Rectal smooth muscle tissue (tissue), 1 donor: ENCODE data around the gene DTL.
"Not testable (repeated sequence)": the region's sequence is repeated elsewhere in the genome, so short reads cannot be mapped to it uniquely, and the experiment has no call there.

Experiments
- H3K27ac ChIP-seq: one replicate; pipeline ENCODE4 v1.7.0; 2013; ENCODE audit warnings: low read depth, low read length, inconsistent platforms
- H3K27me3 ChIP-seq: one replicate; pipeline ENCODE4 v1.7.0; 2013; ENCODE audit warnings: low read length; ENCODE audit not compliant: control insufficient read depth, insufficient read depth
- H3K36me3 ChIP-seq: one replicate; pipeline ENCODE4 v1.7.0; 2013; ENCODE audit warnings: low read length; ENCODE audit not compliant: control insufficient read depth, insufficient read depth
- H3K4me1 ChIP-seq: one replicate; pipeline ENCODE4 v1.7.0; 2013; ENCODE audit warnings: low read length; ENCODE audit not compliant: control insufficient read depth, insufficient read depth
- H3K4me3 ChIP-seq: one replicate; pipeline ENCODE4 v1.7.0; 2013; ENCODE audit warnings: low read length
- H3K9ac ChIP-seq: one replicate; pipeline ENCODE4 v1.7.0; 2013; ENCODE audit warnings: low read length

The DTL gene, protein sequence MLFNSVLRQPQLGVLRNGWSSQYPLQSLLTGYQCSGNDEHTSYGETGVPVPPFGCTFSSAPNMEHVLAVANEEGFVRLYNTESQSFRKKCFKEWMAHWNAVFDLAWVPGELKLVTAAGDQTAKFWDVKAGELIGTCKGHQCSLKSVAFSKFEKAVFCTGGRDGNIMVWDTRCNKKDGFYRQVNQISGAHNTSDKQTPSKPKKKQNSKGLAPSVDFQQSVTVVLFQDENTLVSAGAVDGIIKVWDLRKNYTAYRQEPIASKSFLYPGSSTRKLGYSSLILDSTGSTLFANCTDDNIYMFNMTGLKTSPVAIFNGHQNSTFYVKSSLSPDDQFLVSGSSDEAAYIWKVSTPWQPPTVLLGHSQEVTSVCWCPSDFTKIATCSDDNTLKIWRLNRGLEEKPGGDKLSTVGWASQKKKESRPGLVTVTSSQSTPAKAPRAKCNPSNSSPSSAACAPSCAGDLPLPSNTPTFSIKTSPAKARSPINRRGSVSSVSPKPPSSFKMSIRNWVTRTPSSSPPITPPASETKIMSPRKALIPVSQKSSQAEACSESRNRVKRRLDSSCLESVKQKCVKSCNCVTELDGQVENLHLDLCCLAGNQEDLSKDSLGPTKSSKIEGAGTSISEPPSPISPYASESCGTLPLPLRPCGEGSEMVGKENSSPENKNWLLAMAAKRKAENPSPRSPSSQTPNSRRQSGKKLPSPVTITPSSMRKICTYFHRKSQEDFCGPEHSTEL

DNA sequence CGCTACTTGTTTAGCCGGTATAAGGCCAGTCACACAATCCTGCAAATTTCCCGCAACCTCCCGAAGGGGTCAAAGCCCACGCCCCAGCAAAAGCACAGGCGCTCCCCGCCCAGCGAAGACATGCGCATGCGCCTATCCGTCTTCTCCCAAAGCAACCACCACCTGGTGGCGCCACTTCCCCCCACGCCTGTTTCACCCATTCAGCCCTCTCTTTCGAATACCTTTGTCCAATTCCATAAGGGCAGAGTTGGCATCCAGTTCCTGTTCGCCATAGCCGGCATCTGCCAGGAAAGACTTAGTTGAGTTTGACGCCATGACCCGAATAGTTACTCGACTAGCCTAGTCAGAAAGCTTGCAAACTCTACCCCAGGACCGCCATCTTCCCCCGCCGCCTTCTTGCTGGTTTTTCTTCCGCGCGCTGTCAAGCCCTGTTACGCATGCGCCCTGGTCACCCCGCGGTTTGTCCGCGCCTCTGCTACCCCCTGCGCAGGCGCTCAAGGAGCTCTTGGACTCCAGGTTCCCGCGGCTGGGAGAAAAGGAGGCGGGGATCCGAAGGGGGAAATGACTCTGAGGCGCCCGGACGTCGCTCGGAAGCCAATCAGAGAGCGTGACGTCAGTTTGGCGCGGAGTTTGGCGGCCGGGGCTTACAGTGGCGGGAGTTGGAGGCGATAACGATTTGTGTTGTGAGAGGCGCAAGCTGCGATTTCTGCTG, at the start of gene DTL, which contains the start of gene INTS7:
TSS of gene DTL (plus strand) at position 626 of the 712 bp plus-strand sequence. CDS start 143 bp downstream, outside the sequence.
TSS of gene INTS7 (minus strand) at position 435 of the 712 bp plus-strand sequence. CDS start at position 315, 120 bp downstream.
- Histone ChIP-seq H3K36me3 (no peaks in the 10 kb centered on the region), H3K27me3 (no peaks in the 10 kb centered on the region), H3K4me3 (peak within 1 kb of the TSS; percentile 98), H3K27ac (peak within 1 kb of the TSS; percentile 88), H3K4me1 (peaks cover 6% of the 10 kb centered on the region), H3K9ac (peak within 1 kb of the TSS; percentile 61)

DNA sequence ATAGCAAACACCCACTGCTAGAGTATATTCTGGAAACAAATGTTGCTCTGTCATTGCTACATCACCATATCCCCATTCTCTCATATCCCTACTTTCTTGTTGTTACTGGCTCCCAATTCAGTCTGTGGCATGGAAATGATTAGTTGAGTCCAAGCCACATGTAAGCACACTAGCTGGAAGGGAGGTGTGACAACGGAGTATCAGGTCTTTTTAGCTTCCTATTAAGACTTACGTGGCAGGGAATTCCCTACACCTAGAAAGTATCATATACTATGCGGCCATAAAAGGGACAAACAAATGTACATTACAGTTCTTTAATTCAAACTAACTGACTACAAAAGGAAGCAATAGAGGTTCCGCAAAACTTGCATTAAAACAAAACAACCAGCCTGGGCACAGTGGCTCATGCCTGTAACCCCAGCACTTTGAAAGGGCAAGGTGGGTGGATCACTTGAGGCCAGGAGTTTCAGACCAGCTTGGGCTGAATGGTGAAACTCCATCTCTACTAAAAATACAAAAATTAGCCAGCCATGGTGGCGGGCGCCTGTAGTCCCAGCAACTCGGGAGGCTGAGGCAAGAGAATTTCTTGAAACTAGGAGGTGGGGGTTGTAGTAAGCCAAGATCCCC, 48.8 kb upstream of the DTL start:
- Histone ChIP-seq H3K4me1 (no peaks in the 10 kb centered on the region), H3K9ac (no peak overlapping the region), H3K27ac (no peak overlapping the region), H3K27me3 (no peaks in the 10 kb centered on the region), H3K4me3 (no peak overlapping the region), H3K36me3 (no peaks in the 10 kb centered on the region)

DNA sequence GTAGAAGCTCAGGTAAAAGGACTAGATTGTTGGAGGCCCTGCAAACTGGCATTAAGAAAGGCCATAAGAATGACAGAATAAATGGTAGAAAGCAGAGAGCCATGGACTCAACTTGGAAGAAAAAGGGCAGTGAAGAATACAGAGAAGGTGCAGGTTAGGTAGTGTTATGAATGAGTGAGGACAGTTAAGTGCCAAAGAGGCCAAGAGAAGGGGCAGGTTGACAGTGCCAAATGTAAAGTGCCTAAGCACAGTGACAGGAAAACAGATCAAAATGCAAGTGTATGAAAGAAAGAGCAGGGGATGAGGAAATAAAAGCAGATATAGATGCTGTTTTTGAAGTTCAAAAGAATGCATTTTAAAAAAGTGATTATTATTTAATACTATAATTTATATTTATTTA, 43.9 kb upstream of the DTL start:
- no peaks in the 10 kb centered on the region for H3K4me1 ChIP-seq
- no peak overlapping the region for H3K27ac ChIP-seq
- no peak overlapping the region for H3K9ac ChIP-seq
- no peaks in the 10 kb centered on the region for H3K27me3 ChIP-seq
- no peak overlapping the region for H3K4me3 ChIP-seq
- no peaks in the 10 kb centered on the region for H3K36me3 ChIP-seq

- not testable (repeated sequence) for H3K36me3 ChIP-seq, H3K9ac ChIP-seq, H3K4me3 ChIP-seq, H3K27ac ChIP-seq, H3K4me1 ChIP-seq, H3K27me3 ChIP-seq
These were observed 38.1 kb upstream of the DTL start for GRCh38 chr1:211997426-211997825.

DNA sequence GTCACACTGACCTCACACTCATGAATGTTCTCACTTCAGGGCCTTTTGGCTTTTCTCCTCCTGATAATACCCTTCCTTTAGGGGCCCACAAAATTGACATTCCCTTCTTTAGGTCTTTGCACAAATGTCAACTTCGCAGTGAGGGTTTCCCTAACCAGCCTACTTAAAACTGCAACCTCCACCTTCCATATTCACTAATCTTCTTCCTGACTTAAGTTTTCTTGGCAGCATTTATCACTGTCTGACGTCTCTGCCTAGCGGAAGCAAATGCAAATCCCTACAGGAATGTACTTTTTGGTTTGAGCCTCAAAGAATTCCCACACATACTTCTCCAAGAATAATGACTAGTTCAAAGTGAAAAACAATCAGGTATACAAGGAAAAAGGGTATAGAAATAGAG, 33.0 kb upstream of the DTL start:
- no peak overlapping the region for H3K9ac ChIP-seq
- H3K4me1 ChIP-seq = no peaks in the 10 kb centered on the region
- no peak overlapping the region for H3K4me3 ChIP-seq
- no peak overlapping the region for H3K27ac ChIP-seq
- H3K36me3 ChIP-seq = no peaks in the 10 kb centered on the region
- H3K27me3 ChIP-seq = no peaks in the 10 kb centered on the region

DNA sequence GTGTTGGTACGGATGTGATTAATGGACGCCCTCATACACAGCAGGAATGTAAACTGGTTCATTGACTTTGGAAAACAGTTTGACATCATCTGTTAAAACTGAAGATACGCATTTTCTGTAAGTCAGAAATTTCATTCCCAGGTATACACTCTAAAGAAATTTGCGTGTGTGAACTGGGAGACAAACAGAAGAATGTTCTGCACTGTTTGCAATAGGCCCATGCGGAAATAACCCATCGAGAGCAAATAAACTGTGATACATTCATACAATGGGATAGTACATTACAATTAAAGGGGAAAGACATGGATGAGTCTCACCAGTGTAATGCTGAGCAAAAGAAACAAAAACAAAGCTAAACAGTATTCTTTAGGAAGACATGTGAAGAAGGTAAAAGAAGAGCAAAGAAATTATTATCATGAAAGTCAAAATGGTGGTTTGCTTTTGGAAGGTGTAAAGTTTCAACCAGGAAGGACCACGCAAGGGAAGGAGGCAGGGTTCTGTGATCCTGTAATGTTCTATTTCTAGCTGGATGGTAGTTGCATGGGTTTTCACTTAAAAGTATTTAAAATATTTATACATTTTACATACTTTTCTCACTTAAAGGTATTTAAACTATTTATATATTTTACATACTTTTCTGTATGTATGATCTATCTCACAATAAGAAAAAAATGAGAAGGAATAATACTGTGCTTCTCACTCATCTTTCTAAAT, 30.5 kb upstream of the DTL start:
- Histone ChIP-seq H3K27ac (no peak overlapping the region), H3K27me3 (no peaks in the 10 kb centered on the region), H3K9ac (no peak overlapping the region), H3K36me3 (peaks cover 2% of the 10 kb centered on the region), H3K4me3 (no peak overlapping the region), H3K4me1 (no peaks in the 10 kb centered on the region)

DNA sequence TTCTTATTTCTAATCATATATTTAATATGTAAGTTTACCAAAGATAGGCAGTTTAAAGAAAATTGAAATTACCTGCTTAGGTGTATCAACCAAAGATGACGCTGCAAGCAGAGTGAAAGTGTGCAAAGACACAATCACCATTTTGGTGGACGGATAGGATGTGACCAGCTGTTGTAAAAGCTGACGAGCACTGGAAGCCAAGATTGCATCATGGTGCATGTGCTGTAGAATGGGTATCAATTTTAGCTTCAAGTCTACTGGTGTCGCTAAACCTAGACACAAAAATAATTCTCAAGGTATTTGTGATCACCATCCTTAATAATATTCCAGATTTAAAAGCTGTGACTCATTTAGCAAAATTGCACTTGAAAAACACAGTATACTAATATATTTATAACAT, 28.4 kb upstream of the DTL start:
- Histone ChIP-seq H3K36me3 (peaks cover 2% of the 10 kb centered on the region), H3K9ac (no peak overlapping the region), H3K27me3 (no peaks in the 10 kb centered on the region), H3K4me1 (no peaks in the 10 kb centered on the region), H3K4me3 (no peak overlapping the region), H3K27ac (no peak overlapping the region)

DNA sequence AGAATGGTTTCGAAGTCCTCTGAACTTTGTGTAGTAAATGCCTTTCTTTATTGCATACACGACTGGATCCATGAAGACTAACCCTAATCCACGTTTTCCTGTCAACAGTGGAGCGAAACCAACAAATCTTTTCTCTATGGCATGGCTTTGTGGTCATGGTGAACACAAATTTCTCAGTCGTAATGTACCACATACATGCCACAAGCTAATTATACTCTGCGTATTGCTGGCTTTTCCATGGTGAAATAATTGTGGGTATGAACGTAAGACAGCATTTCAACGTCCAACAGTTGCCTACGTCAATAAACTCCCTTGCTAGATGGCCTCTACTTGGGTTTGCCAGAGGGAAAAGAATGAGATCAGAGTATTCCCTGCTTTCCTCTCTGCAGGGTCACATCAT, 27.7 kb upstream of the DTL start:
- Histone ChIP-seq H3K9ac (no peak overlapping the region), H3K4me1 (no peaks in the 10 kb centered on the region), H3K36me3 (peaks cover 2% of the 10 kb centered on the region), H3K4me3 (no peak overlapping the region), H3K27ac (no peak overlapping the region), H3K27me3 (no peaks in the 10 kb centered on the region)

GRCh38 chr1:212009561-212009960, 26.0 kb upstream of the DTL start:
- H3K36me3 ChIP-seq = peaks cover 2% of the 10 kb centered on the region
- no peak overlapping the region for H3K4me3 ChIP-seq
- H3K4me1 ChIP-seq = no peaks in the 10 kb centered on the region
- H3K9ac ChIP-seq = no peak overlapping the region
- no peaks in the 10 kb centered on the region for H3K27me3 ChIP-seq
- no peak overlapping the region for H3K27ac ChIP-seq

DNA sequence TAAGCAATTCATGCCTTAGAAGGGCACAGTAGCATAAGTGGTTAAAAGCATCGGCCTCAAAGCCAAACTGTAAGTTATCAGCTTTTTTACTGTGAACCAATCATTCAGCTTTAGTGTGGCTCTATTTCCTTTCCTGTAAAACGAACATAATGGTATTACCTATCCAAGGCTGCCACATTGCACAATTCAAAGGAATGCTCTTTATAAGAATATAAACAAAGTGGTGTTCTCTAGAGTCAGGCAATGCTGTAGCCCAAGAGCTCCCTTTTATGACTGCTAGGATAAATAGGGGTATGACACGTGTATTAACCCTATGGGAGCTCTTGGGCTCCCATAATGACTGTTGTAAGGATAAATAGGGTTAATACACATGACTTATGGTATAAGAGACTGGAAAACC, 25.5 kb upstream of the DTL start:
- Histone ChIP-seq H3K36me3 (peaks cover 2% of the 10 kb centered on the region), H3K4me1 (no peaks in the 10 kb centered on the region)

DNA sequence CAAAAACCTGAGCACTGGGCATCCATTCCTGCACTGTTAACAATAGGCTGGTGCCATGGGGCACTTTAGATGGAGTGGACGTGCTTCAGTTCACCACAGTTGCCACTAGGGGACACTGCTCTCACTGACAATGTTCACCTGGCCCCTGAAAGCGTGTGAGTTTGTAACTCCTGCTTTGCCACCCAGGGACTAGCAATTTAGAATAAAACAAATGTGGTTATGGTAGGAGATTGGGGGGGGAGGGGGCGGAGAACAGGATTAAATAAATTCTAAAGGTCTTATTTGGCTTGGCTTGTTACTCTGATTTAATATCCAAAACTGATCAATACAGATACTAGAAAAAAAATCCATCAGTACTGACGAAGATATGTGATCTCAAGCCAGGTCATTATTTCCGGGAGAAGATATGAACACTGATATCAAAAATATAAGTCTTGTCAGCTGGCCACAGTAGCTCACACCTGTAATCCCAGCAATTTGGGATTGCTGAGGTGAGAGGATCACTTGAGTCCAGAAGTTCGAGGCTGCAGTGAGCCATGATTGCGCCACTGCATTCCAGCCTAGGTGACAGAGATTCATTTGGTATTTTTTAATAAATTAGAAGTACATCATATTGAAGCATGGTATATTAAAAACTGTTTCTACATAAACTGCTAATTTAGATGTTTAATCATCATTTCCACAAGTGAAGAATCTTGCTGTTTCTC, 23.4 kb upstream of the DTL start:
- H3K9ac ChIP-seq = no peak overlapping the region

More for the DNA sequence above, 25.5 kb upstream of the DTL start:
- H3K4me3 ChIP-seq = no peak overlapping the region
- H3K9ac ChIP-seq = no peak overlapping the region
- H3K27ac ChIP-seq = no peak overlapping the region
- H3K27me3 ChIP-seq = no peaks in the 10 kb centered on the region

More for the DNA sequence above, 23.4 kb upstream of the DTL start:
- Histone ChIP-seq H3K36me3 (peaks cover 2% of the 10 kb centered on the region), H3K27me3 (no peaks in the 10 kb centered on the region), H3K27ac (no peak overlapping the region), H3K4me3 (no peak overlapping the region), H3K4me1 (no peaks in the 10 kb centered on the region)
